GM19035 (cell line): ENCODE results near the gene ACSM4.
"Not testable (repeated sequence)": the region's sequence is repeated elsewhere in the genome, so short reads cannot be mapped to it uniquely, and the experiment has no call there.

Source experiments
- ATAC-seq: cut with Tn5 transposase; IDR thresholded peaks from one replicate; pipeline ENCODE4 v1.9.1; 2021; ENCODE audit not compliant: unreplicated experiment

ACSM4 gene, protein sequence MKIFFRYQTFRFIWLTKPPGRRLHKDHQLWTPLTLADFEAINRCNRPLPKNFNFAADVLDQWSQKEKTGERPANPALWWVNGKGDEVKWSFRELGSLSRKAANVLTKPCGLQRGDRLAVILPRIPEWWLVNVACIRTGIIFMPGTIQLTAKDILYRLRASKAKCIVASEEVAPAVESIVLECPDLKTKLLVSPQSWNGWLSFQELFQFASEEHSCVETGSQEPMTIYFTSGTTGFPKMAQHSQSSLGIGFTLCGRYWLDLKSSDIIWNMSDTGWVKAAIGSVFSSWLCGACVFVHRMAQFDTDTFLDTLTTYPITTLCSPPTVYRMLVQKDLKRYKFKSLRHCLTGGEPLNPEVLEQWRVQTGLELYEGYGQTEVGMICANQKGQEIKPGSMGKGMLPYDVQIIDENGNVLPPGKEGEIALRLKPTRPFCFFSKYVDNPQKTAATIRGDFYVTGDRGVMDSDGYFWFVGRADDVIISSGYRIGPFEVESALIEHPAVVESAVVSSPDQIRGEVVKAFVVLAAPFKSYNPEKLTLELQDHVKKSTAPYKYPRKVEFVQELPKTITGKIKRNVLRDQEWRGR

DNA sequence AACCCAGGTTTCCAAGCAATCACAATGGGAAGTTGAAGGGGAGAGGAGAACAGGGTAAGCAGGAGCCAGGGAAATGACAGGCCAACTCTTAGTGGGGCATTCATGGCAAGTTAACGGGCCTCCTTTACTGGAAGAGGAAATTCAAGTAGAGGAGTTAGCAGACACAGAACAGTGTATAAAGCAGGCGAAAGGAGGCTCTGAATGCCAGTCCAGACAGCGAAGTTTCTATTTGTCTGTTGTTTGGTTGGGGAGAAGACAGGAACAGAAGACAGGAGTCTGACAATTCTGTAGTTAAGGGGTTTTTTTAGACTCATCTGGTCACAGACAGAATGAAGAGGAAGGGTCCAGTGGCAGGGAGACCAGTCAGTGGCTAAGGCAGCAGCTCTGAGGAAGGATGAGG is at the start of gene ACSM4:
ACSM4 (plus strand) TSS at position 301 of the 400 bp plus-strand sequence. CDS start 260 bp downstream, outside the sequence.
- no peak for ATAC-seq

DNA sequence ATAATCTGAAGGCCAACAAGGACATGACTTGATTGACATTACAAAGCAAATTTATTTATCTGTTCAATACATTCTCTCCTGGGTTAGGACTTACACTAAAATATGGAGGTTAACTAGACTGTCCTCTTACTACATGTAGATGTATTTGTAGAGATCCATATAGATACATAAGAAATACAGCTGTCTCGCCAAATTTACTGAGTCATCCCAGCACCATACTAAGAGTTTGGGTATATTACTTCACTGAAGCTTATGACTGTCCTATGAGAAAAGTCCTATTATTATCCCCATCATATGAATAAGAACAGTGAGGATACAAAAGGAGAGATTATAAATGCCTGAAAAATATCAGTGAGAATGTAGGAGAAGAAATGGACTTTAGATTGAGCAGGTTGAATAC is 44.8 kb upstream of the ACSM4 start:
- no peak for ATAC-seq

DNA sequence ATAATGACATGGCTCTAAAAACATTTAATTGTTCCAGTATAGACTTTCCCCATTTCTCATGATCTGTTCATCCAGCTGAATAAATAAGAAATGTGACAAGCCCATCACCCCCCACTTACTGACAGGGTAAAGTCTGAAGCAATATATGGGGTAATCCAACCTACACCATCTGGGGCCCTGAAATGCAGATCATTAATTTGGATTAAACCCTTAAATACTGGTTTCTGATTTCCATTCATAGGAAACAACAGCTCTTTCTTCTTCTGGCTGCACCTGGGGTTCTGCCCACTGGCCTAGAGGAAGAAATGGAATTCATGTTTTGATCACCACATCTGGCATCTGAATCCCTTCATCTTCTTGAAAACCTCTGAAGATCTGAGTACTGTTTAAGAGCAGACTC is 39.3 kb upstream of the ACSM4 start:
- no peak for ATAC-seq

DNA sequence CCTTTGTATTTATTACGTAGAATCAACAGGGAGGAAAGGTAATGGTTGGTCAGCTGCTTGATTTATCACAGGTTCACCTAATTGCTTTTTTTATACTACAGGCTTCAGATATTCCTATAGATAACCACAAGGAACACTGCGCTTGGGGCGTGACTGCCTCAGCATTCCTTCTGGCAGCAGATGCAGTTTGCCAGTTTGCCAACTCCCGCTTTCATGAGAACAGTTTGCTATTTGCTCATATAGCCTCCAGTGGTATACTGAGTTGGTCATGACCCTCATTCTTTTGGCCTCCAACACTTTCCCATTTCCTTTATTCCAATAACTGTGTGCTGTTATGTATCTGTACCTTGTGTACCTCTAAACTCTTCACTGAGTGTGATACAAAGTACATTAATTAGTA is 38.6 kb upstream of the ACSM4 start:
- no peak for ATAC-seq

DNA sequence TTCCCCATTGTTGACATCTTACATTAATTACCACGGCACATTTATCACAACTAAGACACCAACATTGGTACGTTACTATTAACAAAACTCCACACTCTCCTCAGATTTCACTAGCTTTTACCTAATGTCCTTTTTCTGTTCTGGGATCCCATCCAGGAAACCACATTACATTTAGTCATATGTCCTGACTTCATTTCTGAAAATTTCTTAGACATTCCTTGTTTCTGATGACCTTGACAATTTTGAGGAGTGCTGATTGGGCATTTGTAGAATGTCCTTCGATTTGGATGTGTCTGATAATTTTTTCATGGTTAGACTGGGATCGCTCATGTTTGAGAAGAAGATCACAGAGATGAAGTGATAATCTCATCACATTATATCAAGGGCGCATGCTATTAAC is 34.6 kb upstream of the ACSM4 start:
- no peak for ATAC-seq

DNA sequence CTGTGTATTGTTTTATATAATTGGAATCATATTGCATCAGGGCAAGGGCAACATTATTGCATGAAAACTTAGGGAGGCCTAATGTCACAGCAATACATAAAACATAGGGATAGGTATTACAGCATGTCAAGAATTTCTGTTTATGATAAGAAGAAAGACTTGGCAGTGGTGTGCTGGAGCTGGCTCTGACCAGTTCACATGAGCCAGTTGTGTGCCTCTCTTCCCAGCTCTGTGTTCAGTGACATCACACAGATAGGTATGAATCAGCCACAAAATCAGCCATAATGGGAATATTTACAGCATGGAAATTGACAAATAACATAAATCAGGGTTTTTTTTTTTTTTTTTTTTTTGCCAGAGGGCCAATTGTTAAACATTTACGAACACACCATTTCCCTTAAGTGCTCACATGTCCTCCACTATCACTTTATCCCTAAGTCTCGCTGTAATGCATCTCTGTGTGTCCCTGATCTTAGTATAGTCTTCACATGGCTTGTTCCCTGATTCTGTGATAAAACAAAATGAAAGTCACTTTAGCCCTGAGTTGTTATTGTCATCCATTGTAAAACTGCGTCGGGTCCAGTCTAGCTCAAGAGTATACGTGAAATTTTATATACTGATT is 31.9 kb upstream of the ACSM4 start:
- no peak for ATAC-seq

DNA sequence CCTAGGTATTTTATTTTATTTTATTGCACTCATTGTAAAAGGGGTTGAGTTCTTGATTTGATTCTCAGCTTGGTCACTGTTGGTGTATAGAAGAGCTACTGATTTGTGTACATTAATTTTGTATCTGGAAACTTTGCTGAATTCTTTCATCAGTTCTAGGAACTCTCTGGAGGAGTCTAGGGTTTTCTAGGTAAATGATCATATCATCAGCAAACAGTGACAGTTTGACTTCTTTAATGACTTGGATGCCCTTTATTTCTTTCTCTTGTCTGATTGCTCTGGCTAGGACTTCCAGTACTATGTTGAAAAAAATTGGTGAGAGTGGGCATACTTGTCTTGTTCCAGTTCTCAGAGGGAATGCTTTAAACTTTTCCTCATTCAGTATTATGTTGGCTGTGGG is 28.4 kb upstream of the ACSM4 start:
- not testable (repeated sequence) for ATAC-seq

DNA sequence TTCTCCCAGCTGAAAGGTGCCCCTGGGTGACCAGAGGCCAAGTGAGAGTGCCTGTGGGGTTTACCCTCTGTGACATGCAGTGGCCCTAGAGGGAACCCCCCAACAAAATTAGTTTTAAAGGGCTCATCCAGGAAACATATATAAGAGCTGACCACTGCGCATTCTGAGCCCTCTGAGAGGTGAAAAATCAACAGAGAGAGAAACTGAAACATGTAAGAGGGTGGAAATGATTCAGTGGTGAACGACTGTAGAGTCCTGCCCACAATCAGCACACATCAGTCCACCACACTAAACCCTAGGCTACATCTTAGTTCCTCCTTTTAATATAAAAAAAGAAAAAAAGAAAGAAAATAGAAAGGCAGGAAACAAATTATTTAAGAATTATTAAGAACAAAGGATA is 21.0 kb upstream of the ACSM4 start:
- ATAC-seq = peak; percentile 73

DNA sequence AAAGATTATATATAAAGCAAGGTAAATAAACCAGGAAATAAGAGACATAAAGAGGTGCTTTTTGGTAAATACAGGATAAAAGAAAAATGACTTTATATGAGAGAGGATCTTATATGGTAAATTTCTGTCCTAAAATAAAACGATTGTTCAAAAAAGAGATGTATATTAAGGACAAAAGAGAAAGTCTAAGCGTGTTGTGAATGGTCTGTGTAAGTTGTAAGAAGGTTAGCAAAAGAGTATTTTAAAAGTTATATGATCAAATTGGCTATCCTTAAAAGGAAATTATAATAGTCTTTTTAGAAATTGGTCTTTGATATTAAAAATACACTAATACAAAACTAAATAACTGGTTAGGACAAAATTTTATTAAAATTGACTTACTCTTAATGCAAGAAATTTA is 14.1 kb upstream of the ACSM4 start:
- no peak for ATAC-seq

DNA sequence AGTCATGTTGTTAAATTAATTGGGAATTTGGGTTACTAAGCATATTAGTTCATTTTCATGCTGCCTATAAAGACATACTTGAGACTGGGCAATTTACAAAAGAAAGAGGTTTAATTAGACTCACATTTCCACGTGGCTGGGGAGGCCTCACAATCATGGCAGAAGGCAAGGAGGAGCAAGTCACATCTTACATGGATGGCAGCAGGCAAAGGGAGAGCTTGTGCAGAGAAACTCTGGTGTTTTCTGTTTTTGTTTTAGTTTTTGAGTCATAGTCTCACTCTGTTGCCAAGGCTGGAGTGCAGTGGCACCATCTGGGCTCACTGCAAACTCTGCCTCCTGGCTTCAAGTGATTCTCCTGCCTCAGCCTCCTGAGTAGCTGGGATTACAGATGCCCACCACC is 13.3 kb upstream of the ACSM4 start:
- not testable (repeated sequence) for ATAC-seq

DNA sequence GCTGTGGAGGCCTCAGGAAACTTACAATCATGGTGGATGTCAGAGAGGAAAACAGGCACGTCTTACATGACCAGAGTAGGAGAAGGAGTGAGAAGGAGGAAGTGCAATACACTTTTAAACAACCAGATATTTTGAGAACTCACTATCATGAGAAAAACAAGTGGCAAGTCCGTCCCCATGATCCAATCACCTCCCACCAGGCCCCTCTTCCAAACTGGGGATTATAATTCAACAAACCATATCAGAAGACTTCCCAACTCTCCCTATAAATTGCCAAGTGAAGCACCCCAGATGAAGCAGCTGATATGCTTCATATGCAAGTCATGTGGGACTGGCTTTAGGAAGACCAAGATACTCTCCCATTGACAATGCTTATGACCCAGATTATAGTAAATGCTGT is 11.6 kb upstream of the ACSM4 start:
- ATAC-seq = no peak

DNA sequence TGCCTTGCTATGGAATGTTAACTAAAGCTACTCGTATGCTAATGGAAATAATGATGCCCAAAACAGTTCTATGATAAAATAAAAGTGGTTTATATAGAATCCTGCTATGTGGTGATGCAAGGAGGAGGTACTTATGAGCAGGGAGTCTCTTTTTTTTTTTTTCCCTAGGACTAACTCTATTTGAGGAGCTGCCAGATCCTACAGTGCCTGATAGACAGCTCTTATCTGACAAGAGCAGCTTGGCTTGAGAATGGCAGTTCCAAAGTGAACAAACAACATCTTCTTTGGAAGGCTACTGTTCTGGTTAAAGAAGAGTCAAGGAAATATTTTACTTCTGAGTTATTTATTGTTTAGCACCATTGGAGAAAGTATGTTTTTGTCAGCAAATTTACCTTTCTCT is 10.2 kb upstream of the ACSM4 start:
- ATAC-seq = no peak

DNA sequence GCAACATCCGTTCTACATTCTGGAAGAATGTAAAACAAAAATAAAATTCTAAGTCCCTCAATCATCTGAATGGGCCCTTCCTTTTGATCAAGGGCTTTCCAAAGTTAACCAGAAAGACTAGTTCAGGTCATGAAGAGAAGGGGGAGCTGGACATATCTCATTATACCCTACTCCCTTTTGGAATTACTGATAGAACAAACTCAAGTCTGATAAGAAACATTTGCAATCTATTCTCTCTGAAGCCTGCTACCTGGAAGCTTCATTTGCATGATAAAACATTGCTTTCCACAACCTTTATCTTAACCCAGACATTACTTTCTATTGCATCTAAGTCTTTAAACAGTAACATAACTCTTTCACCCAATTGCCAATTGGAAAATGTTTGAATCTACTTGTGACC is 8.3 kb upstream of the ACSM4 start:
- no peak for ATAC-seq

DNA sequence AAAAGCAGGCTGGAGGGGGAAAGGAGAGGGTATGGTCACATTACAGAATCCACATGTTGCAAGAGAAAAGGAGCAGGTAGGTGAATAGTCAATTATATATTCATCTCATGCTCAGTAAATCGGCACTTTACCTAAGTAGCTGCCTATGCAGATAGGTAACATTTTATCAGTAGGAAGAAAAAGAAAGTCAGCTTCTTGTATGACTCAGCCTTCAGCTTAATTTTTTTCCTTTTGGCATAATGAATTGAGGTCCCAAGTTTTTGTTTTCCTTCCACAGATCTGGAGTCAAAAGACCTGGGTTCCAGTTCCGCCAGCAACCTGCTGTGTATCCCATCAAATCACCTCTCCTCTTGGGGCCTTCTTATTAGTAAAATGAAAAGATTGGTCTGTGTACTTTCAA is 6.0 kb upstream of the ACSM4 start:
- ATAC-seq = no peak

DNA sequence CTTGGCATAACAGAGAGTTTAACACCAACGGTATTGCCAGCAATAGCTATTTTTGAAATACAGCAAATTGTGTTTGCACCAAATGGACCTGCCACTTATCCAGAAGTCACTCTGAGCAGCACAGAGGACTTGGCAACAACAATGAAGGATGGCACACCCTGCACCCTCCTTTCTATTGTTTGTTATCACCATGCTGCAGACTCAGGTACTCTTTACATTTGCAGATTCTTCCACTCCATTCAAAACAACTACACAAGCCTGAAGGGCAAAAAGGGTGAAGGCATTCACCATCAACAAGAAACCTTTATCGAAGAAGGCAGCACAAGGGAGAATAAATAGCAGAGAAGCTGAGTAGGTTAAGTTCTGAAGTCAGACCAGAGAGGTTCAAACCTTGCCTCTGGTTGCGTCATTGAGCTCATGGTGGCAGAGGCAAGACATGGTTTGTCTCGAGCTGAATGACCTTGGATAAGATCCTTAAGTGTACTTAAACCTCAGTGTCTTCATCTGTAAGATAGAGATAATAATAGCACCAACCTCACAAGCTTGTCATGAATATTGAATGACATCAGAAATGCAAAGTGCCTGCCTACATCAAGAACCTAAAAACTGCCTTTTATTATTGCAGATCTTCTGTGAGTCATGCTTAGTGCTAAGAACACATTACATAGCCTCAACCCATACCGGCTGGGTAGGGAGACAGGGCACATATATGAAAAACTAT is 1.4 kb upstream of the ACSM4 start:
- no peak for ATAC-seq

DNA sequence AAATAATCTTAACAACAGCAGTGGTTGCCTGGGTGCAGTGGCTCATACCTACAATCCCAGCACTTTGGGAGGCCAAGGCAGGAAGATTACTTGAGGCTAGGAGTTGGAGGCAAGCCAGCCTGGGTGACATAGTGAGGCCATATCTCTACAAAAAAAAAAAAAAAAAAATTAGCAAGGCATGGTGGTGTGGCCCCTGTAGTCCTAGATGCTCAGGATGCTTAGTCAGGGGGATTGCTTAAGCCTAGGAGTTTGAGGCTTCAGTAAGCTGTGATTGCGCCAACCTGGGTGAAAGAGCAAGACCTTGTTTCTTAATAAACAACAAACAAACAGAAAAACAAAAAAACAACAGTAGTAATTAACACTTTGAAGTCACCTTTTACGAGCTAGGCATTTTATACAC is 642 bp upstream of the ACSM4 start:
- ATAC-seq = no peak

DNA sequence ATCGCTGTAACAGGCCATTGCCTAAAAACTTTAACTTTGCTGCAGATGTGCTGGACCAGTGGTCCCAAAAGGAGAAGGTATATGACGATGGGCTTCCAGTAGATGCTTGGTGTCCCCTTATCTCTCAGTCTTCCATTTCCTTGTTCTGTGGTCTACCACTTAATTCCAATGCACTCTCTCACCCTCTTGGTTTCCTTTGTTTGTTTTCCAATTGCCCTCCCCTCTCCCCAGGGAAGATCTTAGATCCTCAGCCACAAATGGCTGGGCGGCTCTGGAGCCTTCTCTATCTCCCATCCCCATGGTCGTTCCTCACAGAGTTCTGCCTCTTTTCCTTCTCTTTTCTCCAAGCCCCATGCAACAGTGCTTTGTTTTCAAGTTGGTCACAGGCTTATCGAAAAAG is 584 bp downstream of the ACSM4 start:
- no peak for ATAC-seq

DNA sequence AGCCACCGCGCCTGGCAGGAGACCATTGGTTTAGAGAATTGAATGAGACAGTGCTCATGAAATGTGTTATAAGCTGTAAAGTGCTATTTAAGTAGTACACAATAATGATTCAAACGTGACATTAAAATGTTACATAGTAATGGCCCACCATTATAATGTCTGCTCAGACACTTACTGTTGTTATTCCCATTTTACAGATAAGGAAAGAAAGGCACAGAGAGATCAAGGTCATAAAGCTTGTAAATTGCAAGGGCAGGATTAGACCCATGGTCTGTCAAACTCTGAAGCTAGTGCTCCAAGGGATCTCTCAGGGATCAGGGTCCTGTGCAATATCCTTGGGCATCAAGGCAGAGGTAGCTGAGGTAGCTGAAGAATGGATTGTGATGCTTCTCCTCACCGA is 6.2 kb downstream of the ACSM4 start:
- ATAC-seq = no peak

DNA sequence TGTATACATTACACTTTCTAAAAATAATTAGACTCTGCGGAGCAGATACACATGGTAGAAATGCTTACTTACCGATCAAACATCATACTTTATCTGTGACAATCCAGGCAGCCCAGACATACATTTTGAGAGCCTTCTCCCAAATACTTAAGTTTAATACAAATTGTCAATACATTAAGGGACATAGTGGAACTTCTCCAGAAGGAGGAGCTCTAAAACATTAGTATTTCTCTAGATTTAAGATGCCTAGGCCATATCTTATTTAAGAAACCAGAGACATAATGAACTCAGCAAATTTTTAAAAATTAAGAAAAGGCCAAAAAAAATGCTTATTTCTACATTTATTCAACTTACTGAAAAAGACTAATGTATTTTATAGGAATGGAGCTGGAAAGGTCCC is 16.1 kb downstream of the ACSM4 start:
- ATAC-seq = no peak

DNA sequence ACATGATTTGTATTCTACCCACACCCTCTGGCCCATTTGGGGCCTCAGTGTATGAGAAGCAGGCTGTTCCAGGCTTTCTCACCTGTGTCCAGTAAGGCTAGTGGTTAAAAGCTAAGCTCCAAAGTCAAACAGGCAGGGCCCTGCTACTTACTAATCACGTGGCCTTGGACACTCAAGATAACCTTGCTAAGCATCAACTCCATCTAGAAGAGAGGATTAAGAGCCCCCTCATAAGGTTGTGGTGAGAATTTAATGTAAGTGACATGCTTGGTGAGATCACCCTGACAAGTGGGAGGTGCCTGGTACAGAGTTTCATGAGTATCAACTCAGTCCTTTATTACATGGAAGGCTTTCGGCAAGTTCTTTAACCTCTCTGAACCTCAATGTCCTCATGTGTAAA is 17.8 kb downstream of the ACSM4 start:
- no peak for ATAC-seq

DNA sequence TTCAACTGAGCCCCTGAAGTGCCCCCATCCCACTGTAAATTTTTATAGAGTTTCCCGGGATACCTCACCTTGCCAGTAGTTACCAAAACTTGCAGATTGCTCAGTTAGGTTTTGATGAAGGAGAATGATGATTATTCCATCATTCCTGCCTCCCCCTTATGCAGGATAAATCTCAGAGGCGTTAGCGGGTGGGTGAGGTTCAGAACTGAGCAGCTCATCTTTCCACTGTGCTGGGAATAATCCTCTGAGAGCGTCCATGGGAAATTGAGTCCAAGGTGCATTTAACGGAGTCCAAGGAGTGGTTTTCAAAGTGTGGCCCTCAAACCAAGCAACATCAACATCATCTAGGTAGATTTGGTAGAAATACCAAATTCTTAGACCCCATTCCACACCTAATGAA is 18.7 kb downstream of the ACSM4 start:
- no peak for ATAC-seq

DNA sequence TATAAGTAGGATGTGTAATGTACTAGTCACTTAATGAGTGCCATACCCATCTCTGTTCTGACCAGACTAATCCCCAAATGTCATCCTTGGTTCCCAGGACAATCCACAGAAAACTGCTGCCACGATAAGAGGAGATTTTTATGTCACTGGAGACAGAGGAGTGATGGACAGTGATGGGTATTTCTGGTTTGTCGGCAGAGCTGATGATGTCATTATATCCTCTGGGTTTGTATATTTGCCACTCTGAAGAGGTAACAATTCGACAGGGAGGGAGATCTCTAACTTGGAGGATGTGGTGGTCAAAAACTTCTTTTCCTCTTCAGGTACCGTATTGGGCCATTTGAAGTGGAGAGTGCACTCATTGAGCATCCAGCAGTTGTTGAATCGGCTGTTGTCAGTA is 20.3 kb downstream of the ACSM4 start:
- no peak for ATAC-seq
